Measurements from ENCODE around the gene SORCS1.

- no peak for TF ChIP-seq CTCF (IDR thresholded peaks at IDR 0.05)
- TF ChIP-seq POLR2A (IDR thresholded peaks at IDR 0.05), result no peak
Observed at GRCh38 chr10:106999118-106999707, 165.3 kb downstream of the SORCS1 start.

Measured in thyroid gland (tissue), 4 donors.